Measurements from ENCODE around the gene AFF3. TPM values are rescaled to one million over a fixed set of nuclear protein-coding genes. Genes with fewer than 3 reads are reported as not detected.

Gene AFF3
- total RNA-seq, 4 donors from 2014 or later, result 5.3 to 216 (median 12.5) TPM

- Histone ChIP-seq H3K4me3 (no peak overlapping the region), H3K4me1 (no peaks in the 10 kb centered on the region), H3K36me3 (no peaks in the 10 kb centered on the region), H3K27ac (no peak overlapping the region), H3K9me3 (no peaks in the 10 kb centered on the region), H3K27me3 (no peaks in the 10 kb centered on the region)
- no peak for DNase-seq
- TF ChIP-seq CTCF (IDR thresholded peaks at IDR 0.05) (no peak), POLR2A (IDR thresholded peaks at IDR 0.05) (no peak)
Observed at GRCh38 chr2:99918389-99918788, 224.0 kb downstream of the AFF3 start.

- H3K27me3 ChIP-seq, result no peaks in the 10 kb centered on the region
- H3K9me3 ChIP-seq, result no peaks in the 10 kb centered on the region
- H3K4me3 ChIP-seq, result no peak overlapping the region
- H3K27ac ChIP-seq, result no peak overlapping the region
- no peaks in the 10 kb centered on the region for H3K36me3 ChIP-seq
- no peaks in the 10 kb centered on the region for H3K4me1 ChIP-seq
- DNase-seq, result no peak
- TF ChIP-seq POLR2A (IDR thresholded peaks at IDR 0.05) (no peak), CTCF (IDR thresholded peaks at IDR 0.05) (no peak)
Observed at GRCh38 chr2:99915108-99915675, 227.2 kb downstream of the AFF3 start.

- H3K36me3 ChIP-seq, result no peaks in the 10 kb centered on the region
- no peaks in the 10 kb centered on the region for H3K4me1 ChIP-seq
- H3K27me3 ChIP-seq, result no peaks in the 10 kb centered on the region
- no peak for TF ChIP-seq CTCF (IDR thresholded peaks at IDR 0.05)
- no peak for TF ChIP-seq POLR2A (IDR thresholded peaks at IDR 0.05)
- H3K9me3 ChIP-seq, result no peaks in the 10 kb centered on the region
- no peak overlapping the region for H3K4me3 ChIP-seq
- no peak overlapping the region for H3K27ac ChIP-seq
- no peak for DNase-seq
Observed at GRCh38 chr2:99911736-99912135, 230.7 kb downstream of the AFF3 start.

- H3K4me3 ChIP-seq, result no peak overlapping the region
- H3K9me3 ChIP-seq, result no peaks in the 10 kb centered on the region
- no peak for DNase-seq
- no peaks in the 10 kb centered on the region for H3K4me1 ChIP-seq
- H3K27me3 ChIP-seq, result no peaks in the 10 kb centered on the region
- no peaks in the 10 kb centered on the region for H3K36me3 ChIP-seq
- TF ChIP-seq CTCF (IDR thresholded peaks at IDR 0.05) (no peak), POLR2A (IDR thresholded peaks at IDR 0.05) (no peak)
- no peak overlapping the region for H3K27ac ChIP-seq
Observed at GRCh38 chr2:99910902-99911301, 231.5 kb downstream of the AFF3 start.

- H3K27me3 ChIP-seq, result no peaks in the 10 kb centered on the region
- H3K4me3 ChIP-seq, result no peak overlapping the region
- no peaks in the 10 kb centered on the region for H3K9me3 ChIP-seq
- no peak overlapping the region for H3K27ac ChIP-seq
- TF ChIP-seq CTCF (IDR thresholded peaks at IDR 0.05), result no peak
- TF ChIP-seq POLR2A (IDR thresholded peaks at IDR 0.05), result no peak
- no peak for DNase-seq
- no peaks in the 10 kb centered on the region for H3K4me1 ChIP-seq
- no peaks in the 10 kb centered on the region for H3K36me3 ChIP-seq
Observed at GRCh38 chr2:99905636-99906035, 236.8 kb downstream of the AFF3 start.

GRCh38 chr2:99905025-99905424 is 237.4 kb downstream of the AFF3 start:
- no peak for TF ChIP-seq CTCF (IDR thresholded peaks at IDR 0.05)
- no peak for TF ChIP-seq POLR2A (IDR thresholded peaks at IDR 0.05)
- Histone ChIP-seq H3K36me3 (no peaks in the 10 kb centered on the region), H3K4me1 (no peaks in the 10 kb centered on the region), H3K4me3 (no peak overlapping the region), H3K9me3 (no peaks in the 10 kb centered on the region), H3K27me3 (no peaks in the 10 kb centered on the region), H3K27ac (no peak overlapping the region)
- no peak for DNase-seq
